Ovary (tissue), 3 donors: ENCODE measurements around the gene MMP24OS.

Source experiments
- EP300 ChIP-seq: sonication (generic); formaldehyde crosslinking; IDR thresholded peaks from one replicate; pipeline ENCODE4 v1.6.1; 2017; ENCODE audit warnings: antibody characterized with exemption
- TF ChIP-seq, protein P1 (sequence below), 3 donors: fragments of 450-650 bp in 2 of 3; fragments of 200-600 bp in 1 of 3; IDR thresholded peaks; one replicate each; pipeline versions ENCODE4 v1.5.1 to v1.8.0; 2016 to 2022; ENCODE audit warnings: antibody characterized with exemption in 3 of 3, mild to moderate bottlenecking in 1 of 3
- donor health status: DM: no; HTN: no; CAD: no.

DNA sequence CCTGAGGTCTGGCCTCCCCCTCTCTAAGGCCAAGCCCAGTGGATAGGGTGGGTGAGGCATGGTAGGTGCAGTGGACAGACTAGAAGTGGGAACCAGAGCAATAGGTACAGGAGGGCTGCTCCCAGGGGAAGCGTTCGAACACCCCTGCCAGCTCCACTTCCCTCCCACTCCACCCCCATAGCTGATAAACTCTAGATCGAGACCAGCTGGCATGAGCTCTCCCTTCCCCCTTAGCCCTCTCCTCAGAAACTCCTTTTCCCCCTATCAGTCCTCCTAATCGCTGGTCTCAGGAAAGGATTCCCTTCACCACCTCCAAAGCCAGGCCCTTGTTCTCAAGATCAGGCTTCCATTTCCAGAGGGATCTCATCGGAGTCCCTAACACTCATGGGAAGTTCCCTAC, 20.3 kb upstream of the MMP24OS start:
- TF ChIP-seq, protein P1, sequence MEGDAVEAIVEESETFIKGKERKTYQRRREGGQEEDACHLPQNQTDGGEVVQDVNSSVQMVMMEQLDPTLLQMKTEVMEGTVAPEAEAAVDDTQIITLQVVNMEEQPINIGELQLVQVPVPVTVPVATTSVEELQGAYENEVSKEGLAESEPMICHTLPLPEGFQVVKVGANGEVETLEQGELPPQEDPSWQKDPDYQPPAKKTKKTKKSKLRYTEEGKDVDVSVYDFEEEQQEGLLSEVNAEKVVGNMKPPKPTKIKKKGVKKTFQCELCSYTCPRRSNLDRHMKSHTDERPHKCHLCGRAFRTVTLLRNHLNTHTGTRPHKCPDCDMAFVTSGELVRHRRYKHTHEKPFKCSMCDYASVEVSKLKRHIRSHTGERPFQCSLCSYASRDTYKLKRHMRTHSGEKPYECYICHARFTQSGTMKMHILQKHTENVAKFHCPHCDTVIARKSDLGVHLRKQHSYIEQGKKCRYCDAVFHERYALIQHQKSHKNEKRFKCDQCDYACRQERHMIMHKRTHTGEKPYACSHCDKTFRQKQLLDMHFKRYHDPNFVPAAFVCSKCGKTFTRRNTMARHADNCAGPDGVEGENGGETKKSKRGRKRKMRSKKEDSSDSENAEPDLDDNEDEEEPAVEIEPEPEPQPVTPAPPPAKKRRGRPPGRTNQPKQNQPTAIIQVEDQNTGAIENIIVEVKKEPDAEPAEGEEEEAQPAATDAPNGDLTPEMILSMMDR (IDR thresholded peaks at IDR 0.05) = no peak
- no peak for TF ChIP-seq EP300
